ENCODE data around the gene HMX3. TPM values are rescaled to one million over a fixed set of nuclear protein-coding genes. Genes with fewer than 3 reads are reported as not detected.

Gene HMX3
- total RNA-seq, 1 donor from 2014 or later: 0.77 TPM

GRCh38 chr10:123147635-123148413 lies 12.1 kb downstream of the HMX3 start, which contains the start of gene HMX2:
TSS of gene HMX2 (plus strand) at chr10:123148136. CDS start at chr10:123148379, 243 bp downstream.
- peak within 1 kb of the TSS; percentile 21 for H3K27ac Mint-ChIP-seq
- H3K4me3 Mint-ChIP-seq: peak within 1 kb of the TSS; percentile 80
- H3K4me1 Mint-ChIP-seq (ENCODE audit: unreplicated experiment): peaks cover 16% of the 10 kb centered on the region
- peaks cover 90% of the 10 kb centered on the region for H3K27me3 Mint-ChIP-seq
- TF ChIP-seq CTCF (conservative IDR thresholded peaks at IDR 0.05): no peak
- peaks cover 3% of the 10 kb centered on the region for H3K36me3 Mint-ChIP-seq
- no peak for DNase-seq (ENCODE audit: extremely low spot score, unreplicated experiment)
- no peaks in the 10 kb centered on the region for H3K9me3 Mint-ChIP-seq

GRCh38 chr10:123148414-123149161 lies 12.8 kb downstream of the HMX3 start:
- peaks cover 90% of the 10 kb centered on the region for H3K27me3 Mint-ChIP-seq
- peak overlapping the region; percentile 17 for H3K27ac Mint-ChIP-seq
- DNase-seq (ENCODE audit: extremely low spot score, unreplicated experiment): no peak
- peaks cover 3% of the 10 kb centered on the region for H3K36me3 Mint-ChIP-seq
- no peaks in the 10 kb centered on the region for H3K9me3 Mint-ChIP-seq
- peaks cover 16% of the 10 kb centered on the region for H3K4me1 Mint-ChIP-seq (ENCODE audit: unreplicated experiment)
- H3K4me3 Mint-ChIP-seq: peak overlapping the region; percentile 80
- TF ChIP-seq CTCF (conservative IDR thresholded peaks at IDR 0.05): no peak

GRCh38 chr10:123149162-123149567 lies 13.4 kb downstream of the HMX3 start:
- Mint-ChIP-seq H3K4me1 (ENCODE audit: unreplicated experiment) (peaks cover 13% of the 10 kb centered on the region), H3K36me3 (peaks cover 5% of the 10 kb centered on the region), H3K27me3 (peaks cover 89% of the 10 kb centered on the region), H3K4me3 (peak overlapping the region; percentile 80), H3K27ac (peak overlapping the region; percentile 17), H3K9me3 (no peaks in the 10 kb centered on the region)
- no peak for DNase-seq (ENCODE audit: extremely low spot score, unreplicated experiment)
- TF ChIP-seq CTCF (conservative IDR thresholded peaks at IDR 0.05): no peak

- Mint-ChIP-seq H3K4me1 (ENCODE audit: unreplicated experiment) (peaks cover 13% of the 10 kb centered on the region), H3K27ac (no peak overlapping the region)
These were observed 13.9 kb downstream of the HMX3 start for GRCh38 chr10:123149568-123150270.

More at GRCh38 chr10:123149568-123150270, 13.9 kb downstream of the HMX3 start:
- Mint-ChIP-seq H3K36me3 (peaks cover 7% of the 10 kb centered on the region), H3K27me3 (peaks cover 84% of the 10 kb centered on the region), H3K4me3 (peak overlapping the region; percentile 83), H3K9me3 (no peaks in the 10 kb centered on the region)
- no peak for DNase-seq (ENCODE audit: extremely low spot score, unreplicated experiment)
- TF ChIP-seq CTCF (conservative IDR thresholded peaks at IDR 0.05): no peak
